ENCODE data around the gene SH3RF3. TPM values are rescaled to one million over a fixed set of nuclear protein-coding genes. Genes with fewer than 3 reads are reported as not detected.

Gene SH3RF3
- total and polyA plus RNA-seq, 9 of the 15 experiments (the other 6 are each of a cell fraction or from before 2014, with no cell fraction given) = 0.02 TPM; not detected in 8

DNA sequence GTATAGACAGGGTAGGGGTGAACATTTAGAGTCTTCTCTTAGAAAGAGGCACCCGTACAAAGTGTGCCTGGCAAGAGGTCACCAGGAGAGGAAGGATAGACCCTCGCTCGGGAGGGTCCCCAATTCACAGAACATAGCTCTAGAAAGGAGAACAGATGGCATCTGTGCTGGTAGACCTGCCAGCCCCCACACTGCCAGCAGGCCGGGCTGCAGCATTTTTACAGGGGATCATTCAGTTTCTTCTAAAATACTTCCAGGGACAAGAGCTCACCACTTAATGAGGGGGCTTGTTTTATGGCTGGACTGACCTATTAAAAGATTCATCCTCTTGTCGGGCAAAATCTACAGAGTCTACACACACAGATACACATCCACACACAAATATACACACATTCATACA, 334.9 kb downstream of the SH3RF3 start:
- peaks cover 2 to 22% of the 10 kb centered on the region in 2 experiments; a peak in 4 of 5 replicates for H3K27me3 ChIP-seq (ENCODE audit: control insufficient read depth in 2 of 2, insufficient read depth in 2 of 2, low read length in 2 of 2)
- FAIRE-seq (no peak), DNase-seq (ENCODE audit: extremely low read depth in 1 of 4, low spot score in 3 of 4) (no peak), ATAC-seq (no peak)
- no peak overlapping the region for H3K27ac ChIP-seq (ENCODE audit: extremely low read depth, low read depth, low read length)
- H3K9me1 ChIP-seq (ENCODE audit: control insufficient read depth, insufficient read depth, low read length) = no peaks in the 10 kb centered on the region
- no peaks in the 10 kb centered on the region for H3K79me2 ChIP-seq (ENCODE audit: control insufficient read depth, insufficient read depth, low read length)
- intact Hi-C loops (cut with micrococcal nuclease) (no loop called here), in situ Hi-C loops (cut with MboI) (no loop called here)
- WGBS (ENCODE audit: insufficient coverage, low coverage, missing lambda C conversion rate) = 3% methylated on average over 3 of the region's 5 CpGs
- H3K9ac ChIP-seq (ENCODE audit: insufficient read depth in 1 of 2, low read depth in 2 of 2, low read length in 2 of 2) = no peak overlapping the region
- CTCF ChIA-PET (ENCODE audit: low intra/inter-chr PET ratio) = no interaction called here
- no peaks in the 10 kb centered on the region for H4K20me1 ChIP-seq (replicated peaks; ENCODE audit: control insufficient read depth, insufficient read depth, low read length)
- H3K9me3 ChIP-seq (replicated peaks; ENCODE audit: control insufficient read depth, insufficient read depth, low read depth, low read length) = no peaks in the 10 kb centered on the region
- POLR2A ChIA-PET = interaction anchor here (0.6 kb wide), 1 partner anchor 99 kb away, joined by 5 read pairs; no protein-coding TSS in a partner anchor
- no peak overlapping the region for H3K4me2 ChIP-seq (ENCODE audit: insufficient read depth, low read length)
- H3K4me1 ChIP-seq (replicated peaks in 1 of 2; ENCODE audit: control insufficient read depth in 2 of 2, insufficient read depth in 2 of 2, low read length in 2 of 2) = no peaks in the 10 kb centered on the region
- no peaks in the 10 kb centered on the region for H3K36me3 ChIP-seq (ENCODE audit: control insufficient read depth, insufficient read depth, low read length)
- no TSS peak for BruUV-seq (replicated peaks)
- no peak overlapping the region for H3K4me3 ChIP-seq
- H2AFZ ChIP-seq (ENCODE audit: low read depth, low read length) = no peak overlapping the region
- TF ChIP-seq MYBL2 (IDR thresholded peaks at IDR 0.05; ENCODE audit: low read depth) = no peak
- no peak for TF ChIP-seq MYBL2 (CRISPR knock-in tag; IDR thresholded peaks at IDR 0.05; ENCODE audit: borderline replicate concordance)
- TF ChIP-seq, protein P1, sequence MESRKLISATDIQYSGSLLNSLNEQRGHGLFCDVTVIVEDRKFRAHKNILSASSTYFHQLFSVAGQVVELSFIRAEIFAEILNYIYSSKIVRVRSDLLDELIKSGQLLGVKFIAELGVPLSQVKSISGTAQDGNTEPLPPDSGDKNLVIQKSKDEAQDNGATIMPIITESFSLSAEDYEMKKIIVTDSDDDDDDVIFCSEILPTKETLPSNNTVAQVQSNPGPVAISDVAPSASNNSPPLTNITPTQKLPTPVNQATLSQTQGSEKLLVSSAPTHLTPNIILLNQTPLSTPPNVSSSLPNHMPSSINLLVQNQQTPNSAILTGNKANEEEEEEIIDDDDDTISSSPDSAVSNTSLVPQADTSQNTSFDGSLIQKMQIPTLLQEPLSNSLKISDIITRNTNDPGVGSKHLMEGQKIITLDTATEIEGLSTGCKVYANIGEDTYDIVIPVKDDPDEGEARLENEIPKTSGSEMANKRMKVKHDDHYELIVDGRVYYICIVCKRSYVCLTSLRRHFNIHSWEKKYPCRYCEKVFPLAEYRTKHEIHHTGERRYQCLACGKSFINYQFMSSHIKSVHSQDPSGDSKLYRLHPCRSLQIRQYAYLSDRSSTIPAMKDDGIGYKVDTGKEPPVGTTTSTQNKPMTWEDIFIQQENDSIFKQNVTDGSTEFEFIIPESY (CRISPR knock-in tag; IDR thresholded peaks at IDR 0.05) = no peak
- no peak for TF ChIP-seq MIER1 (IDR thresholded peaks at IDR 0.05; ENCODE audit: low read depth)
- TF ChIP-seq KDM5B (IDR thresholded peaks at IDR 0.05; ENCODE audit: insufficient replicate concordance, low read depth, low read length) = no peak
- TF ChIP-seq ZNF444 (CRISPR knock-in tag; IDR thresholded peaks at IDR 0.05) = no peak
- no peak for TF ChIP-seq HMG20B (CRISPR knock-in tag; IDR thresholded peaks at IDR 0.05)
- no peak for TF ChIP-seq ZNF644 (tag; IDR thresholded peaks at IDR 0.05; ENCODE audit: low read depth)
- TF ChIP-seq, protein P2, sequence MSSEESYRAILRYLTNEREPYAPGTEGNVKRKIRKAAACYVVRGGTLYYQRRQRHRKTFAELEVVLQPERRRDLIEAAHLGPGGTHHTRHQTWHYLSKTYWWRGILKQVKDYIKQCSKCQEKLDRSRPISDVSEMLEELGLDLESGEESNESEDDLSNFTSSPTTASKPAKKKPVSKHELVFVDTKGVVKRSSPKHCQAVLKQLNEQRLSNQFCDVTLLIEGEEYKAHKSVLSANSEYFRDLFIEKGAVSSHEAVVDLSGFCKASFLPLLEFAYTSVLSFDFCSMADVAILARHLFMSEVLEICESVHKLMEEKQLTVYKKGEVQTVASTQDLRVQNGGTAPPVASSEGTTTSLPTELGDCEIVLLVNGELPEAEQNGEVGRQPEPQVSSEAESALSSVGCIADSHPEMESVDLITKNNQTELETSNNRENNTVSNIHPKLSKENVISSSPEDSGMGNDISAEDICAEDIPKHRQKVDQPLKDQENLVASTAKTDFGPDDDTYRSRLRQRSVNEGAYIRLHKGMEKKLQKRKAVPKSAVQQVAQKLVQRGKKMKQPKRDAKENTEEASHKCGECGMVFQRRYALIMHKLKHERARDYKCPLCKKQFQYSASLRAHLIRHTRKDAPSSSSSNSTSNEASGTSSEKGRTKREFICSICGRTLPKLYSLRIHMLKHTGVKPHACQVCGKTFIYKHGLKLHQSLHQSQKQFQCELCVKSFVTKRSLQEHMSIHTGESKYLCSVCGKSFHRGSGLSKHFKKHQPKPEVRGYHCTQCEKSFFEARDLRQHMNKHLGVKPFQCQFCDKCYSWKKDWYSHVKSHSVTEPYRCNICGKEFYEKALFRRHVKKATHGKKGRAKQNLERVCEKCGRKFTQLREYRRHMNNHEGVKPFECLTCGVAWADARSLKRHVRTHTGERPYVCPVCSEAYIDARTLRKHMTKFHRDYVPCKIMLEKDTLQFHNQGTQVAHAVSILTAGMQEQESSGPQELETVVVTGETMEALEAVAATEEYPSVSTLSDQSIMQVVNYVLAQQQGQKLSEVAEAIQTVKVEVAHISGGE (CRISPR knock-in tag; IDR thresholded peaks at IDR 0.05) = no peak
- no peak for TF ChIP-seq MAFK (IDR thresholded peaks at IDR 0.05; ENCODE audit: low read length)
- TF ChIP-seq, protein P3, sequence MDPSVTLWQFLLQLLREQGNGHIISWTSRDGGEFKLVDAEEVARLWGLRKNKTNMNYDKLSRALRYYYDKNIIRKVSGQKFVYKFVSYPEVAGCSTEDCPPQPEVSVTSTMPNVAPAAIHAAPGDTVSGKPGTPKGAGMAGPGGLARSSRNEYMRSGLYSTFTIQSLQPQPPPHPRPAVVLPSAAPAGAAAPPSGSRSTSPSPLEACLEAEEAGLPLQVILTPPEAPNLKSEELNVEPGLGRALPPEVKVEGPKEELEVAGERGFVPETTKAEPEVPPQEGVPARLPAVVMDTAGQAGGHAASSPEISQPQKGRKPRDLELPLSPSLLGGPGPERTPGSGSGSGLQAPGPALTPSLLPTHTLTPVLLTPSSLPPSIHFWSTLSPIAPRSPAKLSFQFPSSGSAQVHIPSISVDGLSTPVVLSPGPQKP (CRISPR knock-in tag; IDR thresholded peaks at IDR 0.05) = no peak
- TF ChIP-seq ELF2 (CRISPR knock-in tag; IDR thresholded peaks at IDR 0.05) = no peak
- TF ChIP-seq SIRT6 (IDR thresholded peaks at IDR 0.05; ENCODE audit: low read depth, low read length) = no peak
- TF ChIP-seq, protein P4, sequence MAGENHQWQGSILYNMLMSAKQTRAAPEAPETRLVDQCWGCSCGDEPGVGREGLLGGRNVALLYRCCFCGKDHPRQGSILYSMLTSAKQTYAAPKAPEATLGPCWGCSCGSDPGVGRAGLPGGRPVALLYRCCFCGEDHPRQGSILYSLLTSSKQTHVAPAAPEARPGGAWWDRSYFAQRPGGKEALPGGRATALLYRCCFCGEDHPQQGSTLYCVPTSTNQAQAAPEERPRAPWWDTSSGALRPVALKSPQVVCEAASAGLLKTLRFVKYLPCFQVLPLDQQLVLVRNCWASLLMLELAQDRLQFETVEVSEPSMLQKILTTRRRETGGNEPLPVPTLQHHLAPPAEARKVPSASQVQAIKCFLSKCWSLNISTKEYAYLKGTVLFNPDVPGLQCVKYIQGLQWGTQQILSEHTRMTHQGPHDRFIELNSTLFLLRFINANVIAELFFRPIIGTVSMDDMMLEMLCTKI (IDR thresholded peaks at IDR 0.05; ENCODE audit: partially characterized antibody) = no peak
